T1000 (cell line): ENCODE measurements around the gene TBC1D8B.
A peak's percentile ranks its signal among the peaks of the same experiment; 100 is the strongest.
"Not testable (repeated sequence)": the region's sequence is repeated elsewhere in the genome, so short reads cannot be mapped to it uniquely, and the experiment has no call there.

Source experiments
- DNase-seq: peaks from one replicate; lab custom pipeline; 2025; ENCODE audit warnings: mixed read lengths; lab: John Stamatoyannopoulos, UW

The TBC1D8B gene

DNA sequence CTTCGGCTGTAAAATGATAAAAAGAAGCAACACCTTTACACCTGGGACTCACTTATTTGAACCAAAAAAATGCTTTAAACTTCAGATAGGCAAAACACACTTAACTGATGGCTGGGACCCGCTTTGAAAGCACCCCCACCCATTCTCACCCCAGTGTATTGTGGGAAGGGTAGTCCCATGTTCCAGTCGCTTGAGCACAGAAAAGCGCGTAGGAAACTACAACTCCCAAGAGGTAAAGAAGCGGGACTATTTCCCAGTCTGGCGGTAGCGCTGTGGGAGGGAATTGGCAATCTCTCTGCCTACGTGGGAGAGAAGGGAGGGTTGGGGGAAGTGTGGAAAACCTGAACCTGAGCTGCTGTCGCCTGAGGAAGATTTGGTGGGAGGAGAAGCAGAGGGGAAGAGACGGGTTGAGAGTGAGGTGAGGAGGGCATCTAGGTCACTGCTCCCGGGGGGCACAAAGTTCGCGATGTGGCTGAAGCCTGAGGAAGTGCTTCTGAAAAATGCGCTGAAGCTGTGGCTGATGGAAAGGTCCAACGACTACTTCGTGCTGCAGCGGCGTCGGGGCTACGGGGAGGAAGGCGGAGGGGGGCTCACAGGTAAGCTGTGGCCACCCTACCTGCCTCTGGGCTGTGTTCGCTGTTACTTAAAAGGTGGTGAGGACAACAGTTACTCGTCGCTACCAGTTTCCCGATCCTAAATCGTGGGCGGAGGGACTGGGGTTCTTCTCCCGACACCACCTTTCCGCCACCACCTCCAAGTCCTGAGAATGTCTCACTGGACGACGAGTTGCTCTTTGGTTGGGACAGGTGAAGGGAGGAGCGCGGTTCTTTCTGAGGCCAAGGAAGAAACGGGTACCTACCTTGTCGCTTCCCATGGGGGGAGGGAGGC, at the start of gene TBC1D8B:
Gene TBC1D8B (plus strand): TSS at position 286 of the 888 bp plus-strand sequence. CDS start 181 bp downstream, at position 467.
- peak; percentile 45 for DNase-seq

DNA sequence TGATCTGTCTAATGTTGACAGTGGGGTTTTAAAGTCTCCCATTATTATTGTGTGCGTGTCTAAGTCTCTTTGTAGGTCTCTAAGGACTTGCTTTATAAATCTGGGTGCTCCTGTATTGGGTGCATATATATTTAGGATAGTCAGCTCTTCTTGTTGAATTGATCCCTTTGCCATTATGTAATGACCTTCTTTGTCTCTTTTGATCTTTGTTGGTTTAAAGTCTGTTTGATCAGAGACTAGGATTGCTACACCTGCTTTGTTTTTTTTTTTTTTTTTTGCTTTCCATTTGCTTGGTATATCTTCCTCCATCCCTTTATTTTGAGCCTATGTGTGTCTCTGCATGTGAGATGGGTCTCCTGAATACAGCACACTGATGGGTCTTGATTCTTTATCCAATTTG, 33.2 kb upstream of the TBC1D8B start:
- DNase-seq, result not testable (repeated sequence)

DNA sequence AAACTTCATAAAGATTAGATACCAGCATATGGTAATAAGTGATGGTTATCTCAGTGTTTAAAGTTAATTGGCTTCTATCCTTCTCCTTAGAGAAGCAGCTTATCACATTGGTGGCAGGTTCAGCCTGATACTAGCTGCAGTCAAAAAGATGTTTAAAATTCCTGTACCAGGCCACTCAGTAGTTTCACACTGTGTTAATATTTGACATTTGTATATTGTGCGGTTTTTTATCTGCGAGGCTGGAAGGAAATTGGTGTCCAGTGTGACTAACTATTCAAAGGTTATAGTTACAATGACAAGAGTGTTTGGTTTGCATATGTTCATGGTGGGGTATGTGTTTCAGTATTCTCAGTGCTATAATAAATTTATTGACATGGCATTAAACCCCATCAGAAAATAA, 27.5 kb upstream of the TBC1D8B start:
- DNase-seq, result no peak

DNA sequence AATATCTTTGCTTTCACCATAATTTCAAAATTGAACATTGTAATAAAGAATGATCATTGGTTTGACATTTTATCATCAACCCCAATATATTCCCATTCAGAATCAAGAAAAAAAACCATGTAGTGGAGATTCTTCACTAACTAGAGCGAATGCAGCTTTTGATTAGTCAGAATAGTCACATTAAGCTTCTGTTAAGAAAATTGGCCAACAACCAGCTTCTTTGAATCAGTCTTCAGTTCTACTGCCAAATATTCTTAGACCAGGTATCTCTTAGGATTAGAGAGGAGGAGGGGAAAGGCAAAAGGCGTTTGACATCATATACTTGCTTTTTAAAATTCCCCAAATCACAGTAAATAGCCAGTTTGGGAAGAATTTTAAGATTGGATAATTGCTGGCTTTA, 22.2 kb upstream of the TBC1D8B start:
- no peak for DNase-seq

DNA sequence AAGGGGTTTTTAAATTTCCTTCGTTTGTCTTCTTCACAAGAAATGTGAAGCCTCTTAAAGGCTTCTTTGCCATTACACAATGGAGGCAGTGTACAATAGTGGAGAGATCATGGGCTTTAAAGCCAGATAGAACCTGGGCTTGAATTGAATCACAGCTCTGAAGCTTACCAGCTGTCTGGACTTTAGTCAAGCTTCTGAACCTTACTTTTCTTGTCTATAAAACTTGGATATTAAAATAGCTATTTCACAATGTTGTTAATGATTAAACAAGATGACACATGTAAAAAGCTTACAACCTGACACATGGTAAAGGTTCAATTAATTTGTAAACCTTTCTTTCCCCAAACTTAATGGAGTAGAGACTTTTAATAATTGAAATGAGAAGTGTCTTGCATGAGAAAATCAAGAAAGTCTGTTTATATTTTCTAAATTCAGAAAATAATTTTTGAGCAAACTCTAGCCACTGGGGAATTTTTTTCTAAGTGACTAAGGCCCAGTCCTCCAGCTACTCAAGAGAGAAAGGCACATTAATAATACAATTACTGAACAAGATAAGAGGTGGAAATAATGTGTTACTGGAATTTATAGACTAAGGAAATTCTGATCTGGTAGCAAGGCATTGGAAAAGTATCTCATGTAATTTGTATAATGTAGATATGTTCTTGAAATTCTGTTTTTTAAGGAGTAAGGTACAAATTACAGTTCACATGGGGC, 21.7 kb upstream of the TBC1D8B start:
- DNase-seq, result no peak

DNA sequence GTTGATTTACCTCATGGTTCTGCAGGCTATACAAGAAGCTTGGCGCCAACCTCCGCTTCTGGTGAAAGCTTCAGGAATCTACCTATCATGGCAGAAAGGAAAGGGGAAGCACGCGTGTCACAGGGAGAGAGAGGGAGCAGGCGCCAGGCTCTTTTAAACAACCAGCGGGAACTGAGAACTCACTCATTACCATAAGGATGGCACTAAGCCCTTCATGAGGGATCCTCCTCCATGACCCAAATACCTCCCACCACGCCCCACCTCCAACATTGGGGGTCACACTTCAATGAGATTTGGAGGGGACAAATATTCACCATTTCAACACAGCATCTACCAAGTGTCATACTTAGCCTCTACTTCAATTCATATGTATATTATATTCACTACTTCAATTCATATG, 18.8 kb upstream of the TBC1D8B start:
- DNase-seq, result no peak

DNA sequence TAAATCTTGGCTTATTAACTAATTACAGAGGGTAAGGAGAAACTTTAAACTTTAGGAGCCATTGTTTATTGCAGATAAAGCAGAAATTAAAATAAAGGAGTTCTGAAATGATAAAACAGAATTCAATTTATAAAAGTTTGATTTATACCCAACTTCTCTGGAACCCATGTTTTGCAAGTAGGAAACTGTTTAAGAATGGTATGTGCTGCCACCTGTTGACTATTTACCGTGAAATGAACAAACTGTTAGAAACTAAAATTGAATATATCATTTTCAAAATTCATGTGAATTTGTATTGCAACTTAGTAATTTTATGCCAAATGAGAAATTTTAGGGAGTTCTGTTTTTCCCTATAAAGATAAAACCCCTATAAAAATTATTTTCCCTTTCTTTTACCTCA, 11.0 kb upstream of the TBC1D8B start:
- DNase-seq, result no peak

DNA sequence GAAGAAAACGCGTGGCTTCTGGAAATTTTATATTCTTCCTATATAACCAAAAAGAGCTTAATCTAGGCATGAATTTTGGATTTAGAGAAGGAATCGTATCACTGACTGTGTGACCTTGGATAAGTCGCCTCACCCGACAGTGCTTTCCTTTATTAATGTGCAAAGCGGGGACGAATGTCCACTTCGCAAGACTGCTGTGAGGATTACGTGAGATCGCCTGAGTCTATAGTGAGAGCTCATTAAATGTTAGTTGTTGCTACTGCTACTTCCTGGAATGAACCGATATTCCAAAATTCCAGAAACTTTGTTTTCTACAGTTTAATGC, 448 bp upstream of the TBC1D8B start:
- no peak for DNase-seq

DNA sequence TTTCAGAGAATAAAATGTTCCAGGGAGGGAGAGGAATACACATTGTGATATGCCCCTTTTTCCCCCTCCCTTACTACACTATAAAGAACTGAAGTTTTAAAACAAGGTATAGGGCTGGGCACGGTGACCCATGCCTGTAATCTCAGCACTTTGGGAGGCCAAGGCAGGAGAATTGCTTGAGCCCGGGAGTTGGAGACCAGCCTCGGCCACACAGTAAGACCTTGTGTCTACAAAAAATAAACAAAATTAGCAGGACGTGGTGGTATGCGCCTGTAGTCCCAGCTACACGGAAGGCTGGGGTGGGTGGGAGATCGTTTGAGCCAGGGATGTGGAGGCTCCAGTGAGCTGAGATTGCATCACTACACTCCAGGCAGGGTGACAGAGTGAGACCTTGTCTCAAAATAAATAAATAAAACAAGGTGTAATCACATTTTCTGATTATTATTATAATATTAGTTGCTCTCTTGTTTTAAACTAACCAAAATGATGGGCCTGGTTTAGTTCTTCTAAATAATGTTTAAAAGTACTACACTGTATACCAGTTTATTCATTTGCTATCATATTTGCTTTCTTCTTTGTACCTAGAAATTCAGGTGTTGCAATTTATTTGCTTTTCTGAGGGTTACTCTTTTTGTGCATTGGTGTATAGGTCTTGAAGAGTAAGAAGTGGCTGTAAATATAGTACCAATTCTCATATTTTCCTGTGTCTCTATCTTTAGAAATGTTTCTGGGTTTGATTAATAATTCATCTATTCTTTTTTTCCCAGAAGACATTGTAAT, 8.8 kb downstream of the TBC1D8B start:
- DNase-seq, result no peak

DNA sequence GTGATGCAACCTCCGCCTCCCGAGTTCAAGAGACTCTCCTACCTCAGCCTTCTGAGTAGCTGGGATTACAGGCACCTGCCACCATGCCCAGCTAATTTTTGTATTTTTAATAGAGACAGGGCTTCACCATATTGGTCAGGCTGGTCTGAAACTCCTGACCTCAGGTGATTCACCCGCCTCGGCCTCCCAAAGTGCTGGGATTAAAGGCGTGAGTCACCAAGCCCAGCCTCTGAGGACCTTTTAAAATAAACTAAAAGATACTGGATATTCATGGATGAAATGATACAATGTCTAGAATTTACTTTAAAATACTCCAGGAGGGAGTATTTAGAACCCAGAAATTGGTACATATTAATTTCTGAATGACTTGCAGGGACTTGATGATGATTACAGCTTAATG, 10.5 kb downstream of the TBC1D8B start:
- not testable (repeated sequence) for DNase-seq

DNA sequence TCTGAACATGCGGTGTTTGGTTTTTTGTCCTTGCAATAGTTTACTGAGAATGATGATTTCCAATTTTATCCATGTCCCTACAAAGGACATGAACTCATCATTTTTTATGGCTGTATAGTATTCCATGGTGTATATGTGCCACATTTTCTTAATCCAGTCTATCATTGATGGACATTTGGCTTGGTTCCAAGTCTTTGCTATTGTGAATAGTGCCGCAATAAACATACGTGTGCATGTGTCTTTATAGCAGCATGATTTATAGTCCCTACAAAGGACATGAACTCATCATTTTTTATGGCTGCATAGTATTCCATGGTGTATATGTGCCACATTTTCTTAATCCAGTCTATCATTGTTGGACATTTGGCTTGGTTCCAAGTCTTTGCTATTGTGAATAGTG, 11.6 kb downstream of the TBC1D8B start:
- DNase-seq, result not testable (repeated sequence)

DNA sequence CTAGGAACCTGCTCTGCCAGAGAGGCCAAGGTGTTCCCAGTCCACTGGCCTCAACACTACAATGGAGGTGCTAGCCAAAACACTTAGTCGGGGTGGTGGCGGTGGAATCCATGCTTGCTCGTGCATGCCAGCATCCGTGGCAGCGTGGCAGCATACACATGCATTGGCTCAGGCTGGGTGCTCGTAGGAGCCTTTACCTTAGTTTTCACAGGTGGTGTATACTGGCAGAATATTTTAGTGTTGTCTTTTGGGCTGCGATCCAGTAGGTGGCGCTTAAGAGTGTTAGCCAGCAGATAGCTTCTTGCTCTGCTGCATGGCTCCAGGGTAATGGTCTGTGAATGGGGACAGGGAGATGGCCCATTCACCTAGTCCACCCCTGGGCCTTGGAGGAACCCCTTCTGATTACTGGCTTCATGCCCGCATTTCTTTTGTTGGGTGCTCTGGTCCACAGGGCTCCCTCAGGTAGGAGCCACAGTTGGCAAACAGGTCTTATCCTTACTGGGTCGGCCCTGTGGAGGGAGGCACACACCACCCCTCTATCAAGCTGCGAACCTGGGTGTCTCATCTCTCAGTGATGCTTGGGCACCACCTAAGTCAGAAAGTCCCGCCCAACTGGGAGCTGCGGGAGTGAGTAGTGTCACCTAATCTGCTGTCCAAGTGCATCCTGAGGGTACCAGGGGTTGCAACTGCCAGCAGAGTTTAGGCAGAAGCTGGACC, 60.7 kb downstream of the TBC1D8B start:
- DNase-seq, result no peak

DNA sequence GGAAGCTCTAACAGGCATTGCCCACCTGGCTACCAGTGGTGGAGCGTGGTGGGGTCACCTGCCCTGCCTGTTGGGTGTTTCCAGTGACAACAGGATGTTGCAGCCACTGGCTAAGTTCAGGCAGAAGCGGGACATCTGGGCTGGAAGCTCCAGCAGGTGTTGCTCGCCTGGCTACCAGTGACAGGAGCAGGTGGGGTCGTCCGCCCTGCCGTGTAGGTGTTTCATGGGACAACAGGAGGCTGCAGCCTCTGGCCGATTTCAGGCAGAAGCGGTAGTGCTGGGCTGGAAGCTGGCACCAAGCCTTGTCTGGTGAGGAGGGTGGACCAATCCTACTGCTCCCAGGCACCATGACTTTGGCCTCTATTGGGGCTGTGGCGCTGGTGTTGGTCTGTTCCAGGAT, 61.2 kb downstream of the TBC1D8B start:
- DNase-seq, result no peak

DNA sequence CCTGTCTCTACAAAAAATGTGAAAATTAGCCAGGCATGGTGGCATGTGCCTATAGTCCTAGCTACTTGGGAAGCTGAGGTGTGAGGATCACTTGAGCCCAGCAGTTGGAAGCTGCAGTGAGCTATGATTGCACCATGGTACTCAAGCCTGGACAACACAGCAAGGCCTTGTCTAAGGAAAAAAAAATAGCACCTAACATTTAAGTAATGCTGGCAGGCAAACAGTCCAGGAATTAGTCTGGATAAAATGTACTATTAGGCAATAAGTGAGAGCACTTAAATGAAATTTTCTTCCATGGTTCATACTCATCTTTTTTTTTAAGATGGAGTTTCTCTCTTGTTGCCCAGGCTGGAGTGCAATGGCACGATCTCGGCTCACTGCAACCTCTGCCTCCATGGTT, 70.3 kb downstream of the TBC1D8B start:
- DNase-seq, result not testable (repeated sequence)

DNA sequence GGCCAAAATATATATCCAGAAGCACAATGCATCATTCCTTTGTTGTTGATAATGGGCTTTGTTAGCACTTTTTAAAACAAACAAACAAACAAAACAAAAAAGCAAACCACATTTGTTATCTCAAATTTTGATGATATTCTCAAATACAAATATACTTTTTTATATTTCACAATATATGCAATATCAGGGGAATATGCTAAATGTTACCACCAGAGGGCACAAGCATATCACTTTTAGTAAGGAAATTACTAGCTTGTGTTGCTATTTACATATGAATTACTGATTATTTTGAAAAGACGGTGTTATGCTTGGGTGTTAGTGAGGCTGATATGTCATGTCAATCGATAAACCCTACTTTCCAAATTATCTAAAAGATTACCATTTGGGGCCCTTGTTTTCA, 71.6 kb downstream of the TBC1D8B start:
- no peak for DNase-seq

DNA sequence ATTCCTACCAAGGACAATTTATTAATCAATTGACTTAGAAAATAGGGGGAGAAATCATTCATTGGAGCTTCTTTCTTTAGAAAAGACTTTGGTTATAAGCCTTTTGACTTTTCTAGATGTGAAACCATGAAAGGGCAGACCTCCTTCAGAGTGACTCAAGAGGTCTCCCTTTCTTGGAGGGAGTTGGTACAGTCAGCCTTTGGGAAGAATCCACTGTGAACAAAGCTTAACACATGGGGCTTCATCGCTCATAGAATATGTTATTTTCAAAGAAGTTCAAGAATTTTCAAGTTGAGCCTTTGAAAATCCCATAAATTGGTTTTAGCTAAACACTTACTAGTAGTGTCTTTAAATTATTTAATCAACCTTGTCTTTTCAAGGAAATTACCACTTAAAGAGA, 72.7 kb downstream of the TBC1D8B start:
- no peak for DNase-seq

DNA sequence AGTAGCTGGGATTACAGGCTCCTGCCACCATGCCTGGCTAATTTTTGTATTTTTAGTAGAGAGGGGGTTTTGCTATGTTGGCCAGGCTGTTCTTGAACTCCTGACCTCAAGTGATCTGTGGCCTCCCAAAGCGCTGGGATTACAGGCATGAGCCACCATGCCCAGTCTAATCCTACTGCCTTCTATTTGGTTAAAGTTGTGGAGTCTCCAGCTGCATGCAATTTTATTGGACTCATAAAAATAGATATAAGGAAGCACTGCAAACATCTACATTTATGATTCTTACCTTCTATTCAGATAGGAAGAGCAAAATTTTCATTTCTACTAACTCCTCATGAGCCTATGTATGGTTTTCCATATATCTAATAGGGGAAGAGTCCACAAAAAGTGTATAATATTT, 87.0 kb downstream of the TBC1D8B start:
- DNase-seq, result no peak

DNA sequence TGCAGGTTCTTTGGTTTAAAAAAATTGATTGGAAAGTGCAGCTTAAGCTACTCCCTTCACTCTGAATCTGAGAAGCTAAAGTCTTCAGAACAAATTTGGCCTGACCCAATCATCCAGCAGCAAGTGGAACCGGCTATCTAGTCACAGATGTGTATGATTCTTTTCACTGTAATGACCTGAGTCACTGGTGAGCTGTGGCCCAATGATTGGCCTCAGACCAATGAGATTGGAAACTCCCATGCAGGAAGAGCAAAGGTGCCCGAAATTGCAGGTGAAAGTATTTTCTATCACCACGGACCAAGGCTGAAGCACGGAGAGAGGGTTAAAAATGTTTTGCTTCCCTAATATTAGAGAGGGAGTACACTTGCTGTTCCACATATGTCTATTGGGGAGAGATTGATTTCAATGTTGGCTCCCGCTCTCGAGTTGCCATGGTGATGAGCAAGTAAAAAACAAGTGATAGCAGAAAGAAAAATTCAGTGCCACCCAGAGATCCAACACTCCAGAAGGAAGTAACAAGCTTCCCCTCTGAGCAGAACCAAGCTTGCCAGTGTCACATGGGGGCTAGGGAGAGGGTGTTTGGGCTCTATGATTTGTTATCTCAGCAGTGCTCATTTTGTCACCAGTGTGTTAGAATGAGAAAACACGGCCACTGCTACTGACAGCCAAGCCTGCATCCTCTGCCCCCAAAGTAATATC, 89.4 kb downstream of the TBC1D8B start:
- DNase-seq, result no peak

DNA sequence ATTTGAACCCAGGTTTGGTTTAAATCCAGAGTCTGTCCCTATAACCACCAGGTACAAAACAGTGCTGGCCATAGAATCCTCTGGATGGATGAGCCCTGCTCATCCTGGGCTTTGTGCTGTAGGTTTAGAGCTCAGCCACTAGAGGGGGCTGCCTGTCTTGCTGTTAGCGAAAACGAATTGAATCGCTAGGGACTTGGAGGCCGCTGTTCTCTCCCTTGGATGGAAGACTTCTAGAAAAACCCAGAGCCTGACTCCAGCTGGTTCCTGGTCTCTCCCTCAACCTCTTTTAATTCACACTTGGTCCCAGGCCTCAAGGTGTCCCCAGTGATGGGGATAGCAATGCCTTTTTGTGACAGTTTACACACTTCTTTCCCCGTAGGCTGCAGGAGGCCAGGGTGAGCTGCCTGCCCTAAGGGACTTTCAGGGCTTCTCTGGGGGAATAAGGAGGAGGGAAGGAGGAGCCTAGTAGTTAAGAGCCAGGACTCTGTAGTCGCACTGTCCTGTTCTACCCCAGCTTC, 92.0 kb downstream of the TBC1D8B start:
- DNase-seq, result peak; percentile 8

DNA sequence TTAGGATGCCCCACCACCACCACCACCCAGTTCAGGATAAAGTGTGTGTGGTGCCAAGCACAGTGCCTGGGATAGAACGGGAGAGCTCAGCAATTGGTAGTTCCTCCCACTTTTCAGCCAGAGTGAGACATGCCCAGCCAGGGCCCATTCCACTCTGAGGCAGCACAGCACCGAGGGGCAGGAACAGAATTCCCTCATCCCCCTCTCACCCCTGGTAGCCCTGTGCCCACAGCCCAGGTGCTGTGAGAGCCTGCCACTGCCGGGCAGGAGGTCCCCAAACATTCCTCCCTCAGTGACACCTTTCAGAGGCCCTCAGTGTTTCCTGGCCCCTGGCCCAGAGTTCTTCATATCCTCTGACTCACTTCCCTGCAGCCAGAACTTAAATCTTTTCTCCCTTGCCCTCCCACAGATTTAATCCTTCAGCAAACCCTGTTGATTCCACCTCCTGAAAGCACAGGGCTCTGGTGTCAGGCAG, 92.5 kb downstream of the TBC1D8B start:
- peak; percentile 11 for DNase-seq

DNA sequence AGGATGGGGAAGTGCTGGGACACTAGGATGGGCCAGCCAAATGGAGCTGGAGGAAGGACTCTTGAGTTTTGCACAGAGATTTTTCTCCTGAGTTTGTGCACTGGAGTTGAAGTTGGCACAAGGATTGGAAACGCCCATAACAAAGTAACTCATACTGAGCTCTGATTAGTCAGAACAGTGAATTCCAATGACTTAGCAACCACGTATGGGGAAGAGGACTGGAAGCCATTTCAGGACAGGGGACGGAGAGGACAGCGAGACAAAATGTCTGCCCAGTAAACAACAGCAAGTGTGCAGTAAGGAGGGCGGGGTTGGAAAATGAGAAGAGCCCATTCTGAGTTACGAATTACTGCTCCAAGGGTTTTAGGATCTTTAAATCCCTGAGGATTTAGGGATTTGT, 94.8 kb downstream of the TBC1D8B start:
- DNase-seq, result no peak
